NCI-H2029 treated with DMSO at 0.1 percent for 48 hours (cell line): Measurements from ENCODE around the gene RGS2.

ENCODE experiments used
- DNase-seq: peaks from one replicate; lab custom pipeline; 2025; lab: John Stamatoyannopoulos, UW

RGS2 gene

DNA sequence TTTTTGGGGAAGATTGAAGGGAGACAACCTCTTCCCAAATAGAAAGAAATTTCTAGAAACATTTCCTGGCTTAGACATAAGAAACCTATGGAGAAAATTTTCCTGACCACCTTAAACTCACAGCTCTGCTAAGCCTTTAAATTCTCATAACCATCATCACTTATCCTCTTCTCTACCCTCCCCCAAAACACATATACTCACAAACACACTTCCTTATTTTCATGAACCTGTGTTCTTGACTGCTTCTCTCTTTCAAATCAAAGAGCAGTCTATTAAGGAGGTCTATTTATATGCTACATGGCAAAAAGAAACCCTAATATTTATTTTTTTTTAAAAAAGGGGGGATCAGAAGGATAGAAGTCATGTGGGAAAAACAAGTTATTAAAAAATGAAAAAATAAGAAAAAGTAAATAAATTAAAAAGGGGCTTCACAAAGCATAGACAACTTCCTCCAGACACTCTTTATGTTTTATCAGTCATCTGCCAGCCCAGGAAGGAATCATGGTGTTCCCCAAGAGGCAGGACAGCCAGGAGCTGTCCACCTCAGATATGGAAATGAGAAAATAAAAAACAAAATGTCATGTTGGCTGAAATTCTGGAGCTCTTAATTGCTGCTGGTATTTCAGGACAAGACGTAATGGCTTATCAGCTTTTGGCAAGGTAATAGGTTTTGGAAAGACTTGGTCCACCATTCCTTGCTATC, 12.8 kb upstream of the RGS2 start:
- no peak for DNase-seq

DNA sequence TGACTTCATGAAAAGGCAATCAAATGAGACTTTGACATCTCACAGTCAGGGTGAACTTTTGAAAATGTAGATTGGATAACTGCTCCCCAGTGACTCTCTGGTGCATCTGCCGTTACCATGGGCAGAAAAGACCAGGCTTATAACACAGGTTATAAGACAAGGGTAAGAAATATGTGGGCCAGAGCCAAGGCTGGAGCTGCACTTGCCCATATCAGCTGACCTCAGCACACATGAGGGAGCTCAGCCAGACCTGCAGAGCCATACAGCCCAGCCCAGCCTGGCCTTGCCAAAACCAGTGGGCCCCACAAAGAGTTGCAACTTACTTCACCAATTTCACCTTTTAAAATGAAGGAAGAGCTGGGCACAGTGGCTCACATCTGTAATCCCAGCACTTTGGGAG, 11.7 kb upstream of the RGS2 start:
- no peak for DNase-seq

DNA sequence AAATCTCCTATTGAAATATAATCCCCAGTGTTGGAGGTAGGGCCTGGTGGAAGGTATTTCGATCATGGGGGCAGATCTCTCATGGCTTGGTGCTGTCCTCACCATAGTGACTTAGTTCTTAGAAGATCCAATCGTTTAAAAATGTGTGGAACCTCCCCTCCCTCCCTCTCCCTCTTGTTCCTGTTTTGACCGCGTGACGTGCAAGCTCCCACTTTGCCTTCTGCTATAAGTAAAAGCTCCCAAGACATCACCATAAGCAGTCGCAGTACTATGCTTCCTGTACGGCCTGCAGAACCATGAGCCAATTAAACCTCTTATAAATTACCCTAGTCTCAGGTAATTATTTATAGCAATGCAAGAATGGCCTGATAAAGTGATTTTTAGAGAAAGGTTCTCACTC, 10.9 kb upstream of the RGS2 start:
- no peak for DNase-seq

DNA sequence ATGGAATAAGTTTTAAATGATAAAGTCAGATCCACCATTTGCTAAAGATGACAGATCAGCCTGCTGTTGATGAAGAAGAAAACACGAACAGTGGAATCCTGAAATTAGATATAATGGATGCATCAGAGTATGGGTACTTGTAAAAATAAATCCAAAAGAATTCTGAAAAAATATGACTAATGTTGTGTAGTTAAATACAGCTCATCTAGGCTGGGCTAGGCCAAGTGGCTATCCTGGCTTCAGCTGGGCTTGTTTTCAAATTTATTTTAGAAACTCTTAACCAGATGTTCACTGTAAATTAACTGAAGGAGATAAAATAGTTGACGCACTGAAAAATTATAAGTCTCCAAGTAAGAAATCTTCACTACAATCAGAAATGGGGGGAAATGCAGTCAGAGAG, 7.4 kb upstream of the RGS2 start:
- no peak for DNase-seq

DNA sequence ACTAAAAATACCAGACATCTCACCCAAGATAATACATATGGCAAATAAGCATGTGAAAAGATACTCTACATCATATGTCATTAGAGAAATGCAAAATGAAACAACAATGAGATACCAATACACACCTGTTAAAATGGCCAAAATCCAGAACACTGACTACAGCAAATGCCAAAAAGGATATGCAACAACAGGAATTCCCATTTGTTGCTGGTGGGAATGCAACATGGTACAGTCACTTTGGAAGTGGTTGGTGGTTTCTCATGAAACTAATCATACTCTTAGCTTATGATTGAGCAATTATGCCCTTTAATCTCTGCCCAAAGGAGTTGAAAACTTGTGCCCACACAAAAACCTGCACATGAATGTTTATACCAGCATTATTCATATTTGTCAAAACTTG, 6.4 kb upstream of the RGS2 start:
- DNase-seq: no peak

DNA sequence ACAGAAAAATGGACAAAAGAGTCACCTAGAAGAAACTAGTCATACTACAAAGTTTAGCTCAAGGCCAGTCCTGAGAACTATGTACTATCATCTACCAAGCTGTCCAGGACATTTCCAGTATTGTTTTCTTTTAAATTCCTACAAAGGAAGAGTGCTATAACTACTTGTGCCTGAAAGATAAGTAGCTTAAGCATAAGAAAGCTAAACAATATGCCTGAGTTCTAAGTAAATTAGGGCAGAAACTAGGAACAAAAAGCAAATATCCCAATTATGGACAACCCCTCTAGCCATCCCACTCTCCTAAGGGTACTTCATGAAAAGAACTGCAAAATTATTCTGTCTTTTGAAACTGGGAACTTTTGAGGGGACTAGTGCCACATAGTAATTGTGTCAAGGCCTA, 5.3 kb upstream of the RGS2 start:
- no peak for DNase-seq

DNA sequence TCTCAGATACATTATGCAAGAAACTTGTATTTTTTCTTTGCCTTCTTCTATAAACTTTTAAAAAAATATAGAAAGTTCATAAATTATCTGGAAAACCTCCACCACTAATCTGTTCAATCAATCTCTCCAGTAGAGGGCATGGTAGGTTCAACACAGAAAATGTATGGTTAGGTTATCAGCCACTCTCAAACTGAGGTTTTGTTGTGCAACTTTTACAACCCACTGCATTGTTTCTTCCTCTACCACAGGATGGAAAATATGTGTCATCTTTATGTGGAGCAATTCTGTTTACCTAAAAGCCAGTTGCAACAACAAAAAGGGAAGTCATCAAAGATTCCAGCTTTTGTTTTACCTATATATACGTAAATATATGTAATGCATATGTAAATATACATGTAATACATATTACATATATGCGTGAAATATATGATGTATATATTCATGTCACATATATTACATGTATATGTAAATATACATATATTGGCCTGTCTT, 3.0 kb upstream of the RGS2 start:
- DNase-seq: no peak

DNA sequence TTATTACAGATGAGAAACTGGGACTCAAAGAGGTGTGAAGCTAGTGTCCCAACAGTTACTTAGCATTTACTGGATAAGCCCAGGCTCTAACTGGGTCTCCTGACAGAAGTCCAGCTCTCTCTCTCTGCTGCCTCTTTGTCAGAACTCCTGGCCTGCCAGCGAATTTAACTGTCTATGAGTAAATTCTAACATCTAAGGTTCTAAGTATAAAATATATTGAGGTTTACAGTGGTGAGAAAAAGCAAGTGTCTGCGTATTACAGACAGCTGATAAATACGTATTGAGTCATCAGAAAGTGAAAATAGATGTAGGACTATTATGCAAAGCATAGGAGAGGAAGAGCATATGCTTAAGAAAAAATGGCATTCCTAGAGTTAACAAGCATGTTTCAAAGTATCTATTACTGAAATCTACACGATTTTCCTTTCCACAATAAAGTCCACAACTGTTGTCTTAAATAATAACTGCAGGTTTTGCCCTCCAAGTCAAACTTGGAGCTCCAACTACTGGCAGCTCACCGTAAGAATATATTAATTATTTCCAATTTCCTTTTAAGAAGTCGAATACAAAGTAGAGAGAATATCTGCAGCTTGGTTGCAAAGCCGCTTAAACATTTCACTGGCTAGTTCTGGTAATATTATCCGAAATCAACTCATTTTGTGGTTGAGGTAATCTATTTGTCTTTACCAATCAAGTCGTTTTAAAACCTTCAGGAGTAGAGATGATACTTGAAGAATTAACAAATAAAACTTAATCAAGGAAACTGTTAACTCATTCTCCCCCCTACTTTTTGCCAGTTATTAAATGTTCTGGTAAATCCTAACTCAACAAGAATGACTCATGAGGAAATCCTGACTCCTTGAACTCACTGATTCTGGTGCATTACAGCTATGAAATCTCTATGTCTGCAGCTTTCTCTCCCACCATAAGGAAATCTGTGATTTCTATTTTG, 1.4 kb upstream of the RGS2 start:
- no peak for DNase-seq

DNA sequence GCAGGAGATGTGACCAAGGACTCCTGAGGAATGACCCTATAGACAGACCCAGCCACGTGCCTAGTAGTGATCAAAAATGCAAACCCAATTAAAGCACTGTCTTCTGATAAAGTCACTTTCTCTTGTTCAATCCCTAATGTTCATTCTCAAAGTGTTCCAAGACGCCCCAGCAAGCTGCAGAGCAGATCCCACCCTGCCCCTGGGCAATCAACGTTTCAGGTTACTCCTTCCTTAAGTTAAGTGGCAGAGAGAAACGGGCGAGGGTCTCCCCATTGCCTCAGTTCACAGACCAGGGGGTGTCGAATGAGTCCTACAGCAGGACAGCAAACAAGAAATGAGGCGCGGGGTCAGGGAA, 699 bp upstream of the RGS2 start:
- no peak for DNase-seq

DNA sequence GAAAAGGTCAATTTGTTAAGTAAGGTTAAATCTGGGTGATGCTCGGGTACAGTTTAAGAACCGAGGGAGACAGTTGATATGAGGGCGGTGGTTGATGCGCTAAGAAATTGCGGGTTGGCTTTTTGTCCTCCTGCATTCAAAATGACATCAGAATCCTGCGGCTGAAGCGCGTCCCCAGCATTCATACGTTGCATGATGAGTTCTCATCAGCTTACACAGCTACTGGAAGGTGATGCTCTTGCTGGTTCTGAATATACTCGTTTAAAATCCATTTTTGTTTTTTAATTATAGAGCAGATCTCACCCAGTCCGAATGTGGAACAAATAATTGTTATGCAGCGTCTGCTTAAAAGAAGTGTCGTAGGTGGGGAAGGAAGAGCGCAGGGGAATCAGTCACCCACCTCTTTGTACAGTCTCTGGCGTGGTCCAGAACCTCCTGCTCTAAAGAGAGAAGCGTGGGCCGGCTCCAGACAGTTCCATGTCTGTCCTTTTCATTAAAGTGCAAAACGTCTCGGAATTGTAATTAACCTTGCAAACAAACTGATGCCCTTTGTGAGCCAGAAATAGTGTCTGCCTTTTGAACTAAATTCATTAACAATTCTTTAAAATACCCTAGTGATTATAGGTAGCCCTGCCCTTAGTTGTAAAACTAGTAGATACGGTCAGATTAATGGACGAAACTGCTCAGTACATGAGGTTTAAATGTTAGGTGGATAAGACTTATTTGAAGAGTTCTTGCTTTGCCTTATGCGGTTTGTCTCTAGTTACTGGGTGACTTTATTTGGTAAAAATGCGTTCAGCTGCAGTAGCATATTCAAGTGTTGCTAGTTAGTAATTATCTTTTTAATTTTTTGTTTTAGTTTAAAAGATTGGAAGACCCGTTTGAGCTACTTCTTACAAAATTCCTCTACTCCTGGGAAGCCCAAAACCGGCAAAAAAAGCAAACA, 741 bp downstream of the RGS2 start:
- DNase-seq: no peak

DNA sequence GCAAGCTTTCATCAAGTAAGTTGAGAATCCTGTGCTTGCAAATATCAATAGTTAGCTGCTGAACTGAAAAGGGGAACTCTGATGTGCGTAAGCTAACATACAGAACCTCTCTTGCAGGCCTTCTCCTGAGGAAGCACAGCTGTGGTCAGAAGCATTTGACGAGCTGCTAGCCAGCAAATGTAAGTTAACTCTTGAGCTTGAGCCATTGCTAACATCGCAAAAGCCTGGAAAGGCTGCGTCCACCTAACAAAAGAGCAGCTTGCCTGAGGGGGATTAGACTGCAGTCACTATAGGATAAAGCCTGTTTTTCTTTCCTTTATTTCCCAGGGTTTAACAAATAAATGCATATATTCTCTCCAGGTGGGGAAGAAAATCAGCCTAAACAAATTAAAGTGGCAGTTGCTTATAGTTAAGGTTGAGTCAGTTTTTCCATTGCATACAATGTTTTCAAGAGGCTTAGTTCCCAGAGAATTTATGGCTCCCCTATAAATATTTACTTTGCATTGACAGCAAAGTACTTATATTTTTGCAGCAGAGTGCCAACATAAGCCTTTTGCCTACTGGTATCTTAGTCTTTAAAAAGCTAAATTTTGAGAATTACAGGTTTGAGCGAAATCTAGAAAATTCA, 1.5 kb downstream of the RGS2 start:
- no peak for DNase-seq

DNA sequence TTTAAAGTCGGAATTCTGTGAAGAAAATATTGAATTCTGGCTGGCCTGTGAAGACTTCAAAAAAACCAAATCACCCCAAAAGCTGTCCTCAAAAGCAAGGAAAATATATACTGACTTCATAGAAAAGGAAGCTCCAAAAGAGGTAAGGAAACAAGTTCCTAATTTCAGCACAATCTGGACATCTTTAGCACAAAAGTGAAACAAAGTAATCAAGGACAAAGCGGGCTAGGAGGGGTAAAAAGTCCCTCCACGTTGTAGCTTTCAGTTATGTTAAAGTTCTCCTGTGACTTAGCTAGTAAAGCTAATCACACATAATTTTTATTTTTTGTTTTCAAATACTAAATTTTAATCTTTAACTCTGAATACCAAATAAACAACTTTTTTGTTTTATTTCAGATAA, 2.2 kb downstream of the RGS2 start:
- DNase-seq: no peak

DNA sequence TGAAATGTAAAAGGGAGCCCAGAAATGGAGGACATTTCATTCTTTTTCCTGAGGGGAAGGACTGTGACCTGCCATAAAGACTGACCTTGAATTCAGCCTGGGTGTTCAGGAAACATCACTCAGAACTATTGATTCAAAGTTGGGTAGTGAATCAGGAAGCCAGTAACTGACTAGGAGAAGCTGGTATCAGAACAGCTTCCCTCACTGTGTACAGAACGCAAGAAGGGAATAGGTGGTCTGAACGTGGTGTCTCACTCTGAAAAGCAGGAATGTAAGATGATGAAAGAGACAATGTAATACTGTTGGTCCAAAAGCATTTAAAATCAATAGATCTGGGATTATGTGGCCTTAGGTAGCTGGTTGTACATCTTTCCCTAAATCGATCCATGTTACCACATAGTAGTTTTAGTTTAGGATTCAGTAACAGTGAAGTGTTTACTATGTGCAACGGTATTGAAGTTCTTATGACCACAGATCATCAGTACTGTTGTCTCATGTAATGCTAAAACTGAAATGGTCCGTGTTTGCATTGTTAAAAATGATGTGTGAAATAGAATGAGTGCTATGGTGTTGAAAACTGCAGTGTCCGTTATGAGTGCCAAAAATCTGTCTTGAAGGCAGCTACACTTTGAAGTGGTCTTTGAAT, 2.9 kb downstream of the RGS2 start:
- DNase-seq: no peak

DNA sequence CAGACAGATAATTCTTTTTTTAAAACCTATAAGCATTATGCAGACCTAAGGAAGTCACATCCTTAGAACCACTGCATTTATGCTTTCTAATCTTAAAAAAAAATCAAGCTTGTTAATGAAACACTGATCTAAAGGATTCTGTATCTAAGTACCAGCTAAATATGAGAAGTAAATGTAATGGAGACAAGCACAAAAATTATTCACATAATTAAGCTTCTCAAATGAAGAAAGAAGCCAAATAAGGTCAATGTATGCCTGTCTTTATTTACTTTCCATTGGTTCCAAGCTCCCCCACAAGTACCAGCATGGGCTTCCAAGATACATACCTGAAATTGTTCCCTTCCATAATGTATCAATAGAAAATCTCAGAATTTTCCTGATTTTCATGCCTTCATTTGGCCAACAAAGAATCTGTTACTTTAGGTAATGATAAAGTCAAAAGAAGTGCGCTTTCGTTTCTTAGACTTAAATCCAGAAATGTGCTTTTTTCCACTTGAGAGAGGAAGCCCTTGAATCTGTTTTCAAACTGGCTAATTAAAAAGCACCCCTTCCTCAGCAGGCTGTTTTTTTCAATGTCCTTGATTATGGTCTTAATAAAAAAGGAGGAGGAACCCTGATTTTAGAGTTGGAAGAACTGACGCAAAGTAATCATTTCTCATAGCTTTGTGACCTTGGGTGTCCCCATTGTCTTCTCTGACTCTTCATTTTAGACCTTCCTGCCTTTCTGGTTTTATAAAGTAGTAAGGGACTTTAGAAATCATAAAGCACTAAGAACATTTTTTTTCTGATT, 3.8 kb downstream of the RGS2 start:
- no peak for DNase-seq

DNA sequence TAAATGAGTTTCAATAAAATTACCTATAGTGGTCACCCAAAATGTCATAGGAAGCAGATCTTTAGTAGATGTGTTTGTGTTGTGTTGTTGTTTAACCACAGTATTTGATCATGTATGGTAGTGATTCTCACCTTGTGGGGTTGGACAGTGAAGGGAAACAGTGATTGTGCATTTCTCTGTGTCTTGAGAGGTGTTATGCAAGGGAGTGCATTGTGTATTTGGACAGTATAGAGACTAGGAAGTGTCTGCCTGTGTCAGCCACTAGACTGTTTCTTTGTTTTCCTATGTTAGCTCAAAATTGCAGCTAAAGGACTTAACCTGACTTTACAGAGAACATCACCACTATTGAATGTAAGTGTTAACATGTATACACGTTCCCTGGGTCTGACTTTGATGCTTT, 6.0 kb downstream of the RGS2 start:
- DNase-seq: no peak

DNA sequence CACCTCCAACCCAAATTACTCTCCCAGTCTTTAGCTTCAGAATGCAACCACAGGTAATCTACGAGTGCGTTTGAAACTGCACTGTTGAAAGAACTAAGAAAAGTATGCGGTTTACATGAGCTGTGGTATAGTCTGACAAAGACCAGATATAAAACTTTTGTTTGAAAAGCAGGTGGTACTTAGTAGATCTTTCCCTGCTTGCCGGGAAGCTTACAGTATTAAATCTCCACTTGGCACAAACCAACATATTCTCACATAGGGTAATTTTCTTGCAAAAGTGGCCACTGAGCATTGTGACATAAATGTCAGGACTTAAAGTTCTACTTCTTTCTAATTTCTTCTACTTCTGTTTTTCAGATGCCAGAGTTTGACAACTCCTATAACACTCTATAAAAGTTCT, 8.4 kb downstream of the RGS2 start:
- DNase-seq: no peak

DNA sequence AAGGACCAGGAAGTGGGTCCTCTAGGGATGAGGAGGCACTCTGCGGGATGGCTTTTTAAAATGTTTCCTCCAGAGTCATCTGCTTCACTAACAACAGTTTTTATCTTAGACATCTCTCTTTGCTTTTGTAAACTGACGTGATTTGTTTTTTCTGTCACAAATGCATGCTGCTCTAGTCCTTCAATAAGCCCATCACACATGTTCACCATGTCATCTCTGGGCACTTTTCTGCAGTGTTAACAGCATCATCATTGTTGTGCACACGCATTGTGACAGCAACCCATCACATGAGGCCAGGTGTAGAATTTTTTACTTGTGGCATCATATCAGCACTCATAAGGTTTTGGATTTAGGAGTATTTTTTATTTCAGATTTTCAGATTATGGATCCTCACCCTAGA, 12.5 kb downstream of the RGS2 start:
- DNase-seq: no peak

DNA sequence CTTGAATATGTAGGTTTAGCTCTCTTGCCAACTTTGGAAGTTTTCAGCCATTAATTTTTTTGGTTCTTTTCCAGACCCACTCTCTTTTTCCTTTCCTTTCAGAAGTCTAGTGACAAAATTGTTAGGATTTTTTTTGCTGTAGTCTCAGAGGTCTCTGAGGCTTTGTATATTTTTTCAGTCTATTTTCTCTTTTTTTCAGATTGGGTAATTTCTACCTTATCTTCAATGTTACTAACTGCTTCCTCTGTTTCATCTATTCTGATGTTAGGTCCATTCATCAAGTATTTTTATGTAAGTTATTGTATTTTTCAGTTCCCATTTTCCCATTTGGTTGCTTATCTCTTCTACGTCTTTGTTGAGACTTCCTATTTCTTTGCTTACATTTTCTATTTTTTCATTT, 15.7 kb downstream of the RGS2 start:
- DNase-seq: no peak

DNA sequence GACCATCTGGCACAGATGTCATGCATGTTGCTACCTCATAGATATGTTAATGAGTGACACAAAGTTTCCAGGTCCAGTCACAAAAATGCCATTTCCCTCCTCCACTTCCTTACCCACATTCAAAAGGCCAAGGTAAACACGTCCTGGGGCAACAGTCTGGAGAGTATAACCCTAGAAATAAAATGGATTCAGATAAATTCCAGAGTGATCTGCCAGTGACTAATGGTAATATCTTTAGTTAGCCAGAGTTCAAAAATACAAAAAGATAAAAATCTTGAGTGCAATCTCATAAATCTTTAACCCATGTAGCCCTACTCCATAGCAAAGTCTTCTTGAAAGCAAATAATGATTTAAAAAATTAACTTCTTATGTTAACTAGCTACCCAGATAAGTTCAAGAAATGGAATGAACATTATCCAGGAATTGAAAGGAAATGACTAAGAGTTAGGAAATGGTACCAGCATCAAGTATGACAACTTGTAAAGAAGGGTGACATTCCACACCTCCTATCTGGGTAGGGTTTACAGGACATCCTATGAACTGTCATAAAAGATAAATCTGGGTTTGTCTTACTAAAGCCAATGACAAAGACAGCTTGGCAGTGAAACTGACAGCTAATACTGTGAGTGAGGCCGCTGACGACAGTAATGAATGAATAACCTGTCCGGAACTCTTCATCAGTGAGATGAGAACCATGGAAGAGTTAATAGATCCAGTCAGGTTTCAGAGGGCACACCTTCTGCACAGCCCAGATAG, 18.1 kb downstream of the RGS2 start:
- DNase-seq: no peak
